Cardiac muscle cell (in vitro differentiated cells and primary cell): ENCODE measurements around the gene CTSW. TPM values are rescaled to one million over a fixed set of nuclear protein-coding genes. Genes with fewer than 3 reads are reported as not detected.

ENCODE experiments used
- DNase-seq, 2 donors: peaks; one replicate each; pipeline versions ENCODE4 v3.0.0 to v3.0.0-alpha.2; 2010 to 2017; ENCODE audit warnings: low read depth in 1 of 2, low spot score in 1 of 2
- H3K27ac ChIP-seq: fragments of 200-600 bp; sonication (generic); 2 replicates; pipeline ENCODE4 v1.5.1; 2016
- H3K27me3 ChIP-seq: fragments of 200-600 bp; sonication (generic); 2 replicates; pipeline ENCODE4 v1.6.0; 2016; ENCODE audit warnings: control low read depth
- H3K36me3 ChIP-seq: fragments of 200-600 bp; sonication (generic); 2 replicates; pipeline ENCODE4 v1.5.1; 2016; ENCODE audit warnings: control low read depth
- H3K4me1 ChIP-seq: fragments of 200-600 bp; sonication (generic); 2 replicates; pipeline ENCODE4 v1.8.1; 2017; ENCODE audit warnings: low read depth, mild to moderate bottlenecking, mixed run types
- H3K4me3 ChIP-seq: fragments of 200-600 bp; sonication (generic); 2 replicates; pipeline ENCODE4 v1.5.1; 2016; ENCODE audit warnings: mild to moderate bottlenecking
- H3K9me3 ChIP-seq: fragments of 200-600 bp; sonication (generic); 2 replicates; pipeline ENCODE4 v1.5.1; 2017; ENCODE audit warnings: low read depth, mild to moderate bottlenecking, control low read depth
- CTCF ChIP-seq: IDR thresholded peaks from 2 replicates; pipeline ENCODE4 v1.5.1; 2012; ENCODE audit warnings: low read depth, mild to moderate bottlenecking, low read length
- polyA plus RNA-seq: library from polyadenylated mRNA; unstranded; fragments of >200 nt; fragmentation: Nextera tagmentation; extraction: Ambion mirVana; gene quantifications from 2 replicates; pipeline ENCODE4 v1.2.1, GENCODE V29; 2016
- total RNA-seq: library from RNA; depleted of rRNA; stranded (reverse); fragments of >200 nt; gene quantifications from 2 replicates; pipeline ENCODE4 v1.2.3, GENCODE V29; 2016

Gene CTSW
- total and polyA plus RNA-seq, 2 experiments from 2014 or later = 0.60 TPM; not detected in 1

GRCh38 chr11:65873318-65874156 lies 6.1 kb upstream of the CTSW start:
- Histone ChIP-seq H3K36me3 (peaks cover 9% of the 10 kb centered on the region), H3K4me3 (peak overlapping the region; percentile 95), H3K4me1 (no peaks in the 10 kb centered on the region), H3K27me3 (no peaks in the 10 kb centered on the region), H3K9me3 (no peaks in the 10 kb centered on the region), H3K27ac (peak overlapping the region; percentile 97)
- DNase-seq = peak; percentile 95 to 96
- no peak for TF ChIP-seq CTCF

GRCh38 chr11:65880027-65880426 lies 390 bp downstream of the CTSW start:
- H3K4me3 ChIP-seq = no peak overlapping the region
- no peak overlapping the region for H3K27ac ChIP-seq
- no peaks in the 10 kb centered on the region for H3K9me3 ChIP-seq
- peaks cover 19% of the 10 kb centered on the region for H3K36me3 ChIP-seq
- TF ChIP-seq CTCF = no peak
- H3K27me3 ChIP-seq = no peaks in the 10 kb centered on the region
- no peak for DNase-seq
- H3K4me1 ChIP-seq = no peaks in the 10 kb centered on the region

GRCh38 chr11:65880844-65881421 lies 1.3 kb downstream of the CTSW start:
- Histone ChIP-seq H3K27ac (peak overlapping the region; percentile 1), H3K4me1 (no peaks in the 10 kb centered on the region), H3K9me3 (no peaks in the 10 kb centered on the region), H3K4me3 (no peak overlapping the region), H3K27me3 (no peaks in the 10 kb centered on the region), H3K36me3 (peaks cover 19% of the 10 kb centered on the region)
- no peak for TF ChIP-seq CTCF
- no peak for DNase-seq

- no peaks in the 10 kb centered on the region for H3K27me3 ChIP-seq
- peaks cover 19% of the 10 kb centered on the region for H3K36me3 ChIP-seq
- no peaks in the 10 kb centered on the region for H3K9me3 ChIP-seq
- DNase-seq = no peak
- TF ChIP-seq CTCF = no peak
- no peak overlapping the region for H3K4me3 ChIP-seq
- H3K4me1 ChIP-seq = no peaks in the 10 kb centered on the region
- no peak overlapping the region for H3K27ac ChIP-seq
Measured at GRCh38 chr11:65882120-65883057, 2.8 kb downstream of the CTSW start.

- Histone ChIP-seq H3K4me1 (no peaks in the 10 kb centered on the region), H3K36me3 (peaks cover 19% of the 10 kb centered on the region), H3K9me3 (no peaks in the 10 kb centered on the region), H3K27ac (no peak overlapping the region), H3K27me3 (no peaks in the 10 kb centered on the region), H3K4me3 (no peak overlapping the region)
- no peak for TF ChIP-seq CTCF
- DNase-seq = no peak
Measured at GRCh38 chr11:65883058-65883761, 3.6 kb downstream of the CTSW start.
